HEK293 (cell line): Measurements from ENCODE around the gene LCN6.
A peak's percentile ranks its signal among the peaks of the same experiment; 100 is the strongest.

Source experiments
- BCL11A ChIP-seq: fragments of 450-650 bp; formaldehyde crosslinking; IDR thresholded peaks from 2 replicates; pipeline ENCODE4 v1.5.1; 2016; ENCODE audit warnings: low read depth, missing biosample characterization, missing genetic modification characterization
- GLI2 ChIP-seq: fragments of 450-650 bp; formaldehyde crosslinking; IDR thresholded peaks from 2 replicates; pipeline ENCODE4; 2017; ENCODE audit warnings: missing biosample characterization, missing genetic modification characterization, low read depth, borderline replicate concordance
- KLF16 ChIP-seq: fragments of 450-650 bp; formaldehyde crosslinking; IDR thresholded peaks from 2 replicates; pipeline ENCODE4 v1.5.1; 2017; ENCODE audit warnings: missing biosample characterization, missing genetic modification characterization
- PRDM1 ChIP-seq: fragments of 450-650 bp; formaldehyde crosslinking; IDR thresholded peaks from 2 replicates; pipeline ENCODE4; 2016; ENCODE audit warnings: missing biosample characterization, missing genetic modification characterization
- RBAK ChIP-seq: fragments of 450-650 bp; formaldehyde crosslinking; IDR thresholded peaks from 2 replicates; pipeline ENCODE4 v1.5.1; 2016; ENCODE audit warnings: missing biosample characterization, missing genetic modification characterization
- SP7 ChIP-seq: fragments of 450-650 bp; formaldehyde crosslinking; IDR thresholded peaks from 2 replicates; pipeline ENCODE4 v1.5.1; 2016; ENCODE audit warnings: missing biosample characterization, missing genetic modification characterization
- WT1 ChIP-seq: fragments of 450-650 bp; formaldehyde crosslinking; IDR thresholded peaks from 2 replicates; pipeline ENCODE4 v1.5.1; 2016; ENCODE audit warnings: missing biosample characterization, missing genetic modification characterization
- ZBTB48 ChIP-seq: fragments of 450-650 bp; formaldehyde crosslinking; IDR thresholded peaks from 2 replicates; pipeline ENCODE4 v1.5.1; 2016; ENCODE audit warnings: missing biosample characterization, missing genetic modification characterization
- ZFP37 ChIP-seq: fragments of 450-650 bp; formaldehyde crosslinking; IDR thresholded peaks from 2 replicates; pipeline ENCODE4 v1.5.1; 2016; ENCODE audit warnings: missing biosample characterization, missing genetic modification characterization
- ZIC2 ChIP-seq: fragments of 450-650 bp; formaldehyde crosslinking; IDR thresholded peaks from 2 replicates; pipeline ENCODE4 v1.5.1; 2016; ENCODE audit warnings: missing biosample characterization, missing genetic modification characterization
- ZNF10 ChIP-seq: fragments of 450-650 bp; formaldehyde crosslinking; IDR thresholded peaks from 2 replicates; pipeline ENCODE4 v1.5.1; 2017; ENCODE audit warnings: missing biosample characterization, missing genetic modification characterization
- ZNF112 ChIP-seq: fragments of 450-650 bp; formaldehyde crosslinking; IDR thresholded peaks from 2 replicates; pipeline ENCODE4 v1.5.0; 2017; ENCODE audit warnings: missing biosample characterization, missing genetic modification characterization
- ZNF132 ChIP-seq: fragments of 450-650 bp; formaldehyde crosslinking; IDR thresholded peaks from 2 replicates; pipeline ENCODE4 v1.5.1; 2017; ENCODE audit warnings: missing biosample characterization, missing genetic modification characterization, borderline replicate concordance
- ZNF16 ChIP-seq: fragments of 450-650 bp; formaldehyde crosslinking; IDR thresholded peaks from 2 replicates; pipeline ENCODE4 v1.5.1; 2016; ENCODE audit warnings: low read depth, missing biosample characterization, missing genetic modification characterization
- ZNF174 ChIP-seq: fragments of 450-650 bp; formaldehyde crosslinking; IDR thresholded peaks from 2 replicates; pipeline ENCODE4 v1.5.0; 2017; ENCODE audit warnings: missing biosample characterization, mild to moderate bottlenecking, missing genetic modification characterization
- ZNF24 ChIP-seq: fragments of 450-650 bp; formaldehyde crosslinking; IDR thresholded peaks from 2 replicates; pipeline ENCODE4 v1.5.1; 2016; ENCODE audit warnings: missing biosample characterization, missing genetic modification characterization
- ZNF248 ChIP-seq: fragments of 450-650 bp; formaldehyde crosslinking; IDR thresholded peaks from 2 replicates; pipeline ENCODE4 v1.5.1; 2017; ENCODE audit warnings: missing biosample characterization, missing genetic modification characterization
- ZNF292 ChIP-seq: fragments of 450-650 bp; formaldehyde crosslinking; IDR thresholded peaks from 2 replicates; pipeline ENCODE4 v1.5.1; 2016; ENCODE audit warnings: low read depth, missing biosample characterization, missing genetic modification characterization, borderline replicate concordance
- ZNF324 ChIP-seq: fragments of 450-650 bp; formaldehyde crosslinking; IDR thresholded peaks from 2 replicates; pipeline ENCODE4 v1.5.1; 2016; ENCODE audit warnings: missing biosample characterization, missing genetic modification characterization
- ZNF341 ChIP-seq: fragments of 450-650 bp; formaldehyde crosslinking; IDR thresholded peaks from 2 replicates; pipeline ENCODE4; 2016; ENCODE audit warnings: low read depth, missing biosample characterization, missing genetic modification characterization
- ZNF350 ChIP-seq: fragments of 450-650 bp; formaldehyde crosslinking; IDR thresholded peaks from 2 replicates; pipeline ENCODE4 v1.5.0; 2017; ENCODE audit warnings: missing biosample characterization, mild to moderate bottlenecking, missing genetic modification characterization
- ZNF404 ChIP-seq: fragments of 450-650 bp; formaldehyde crosslinking; IDR thresholded peaks from 2 replicates; pipeline ENCODE4 v1.5.1; 2017; ENCODE audit warnings: missing biosample characterization, missing genetic modification characterization
- ZNF473 ChIP-seq: fragments of 450-650 bp; formaldehyde crosslinking; IDR thresholded peaks from 2 replicates; pipeline ENCODE4 v1.5.1; 2017; ENCODE audit warnings: missing biosample characterization, missing genetic modification characterization
- ZNF555 ChIP-seq: fragments of 450-650 bp; formaldehyde crosslinking; conservative IDR thresholded peaks from 2 replicates; pipeline ENCODE4 v1.5.1; 2017; ENCODE audit warnings: missing biosample characterization, mild to moderate bottlenecking, missing genetic modification characterization, inconsistent platforms
- ZNF560 ChIP-seq: fragments of 450-650 bp; formaldehyde crosslinking; IDR thresholded peaks from 2 replicates; pipeline ENCODE4 v1.5.1; 2017; ENCODE audit warnings: missing biosample characterization, missing genetic modification characterization, borderline replicate concordance
- ZNF664 ChIP-seq: fragments of 450-650 bp; formaldehyde crosslinking; IDR thresholded peaks from 2 replicates; pipeline ENCODE4 v1.5.1; 2016; ENCODE audit warnings: missing biosample characterization, missing genetic modification characterization
- ZNF707 ChIP-seq: fragments of 450-650 bp; formaldehyde crosslinking; IDR thresholded peaks from 2 replicates; pipeline ENCODE4 v1.5.1; 2016; ENCODE audit warnings: missing biosample characterization, missing genetic modification characterization
- ZNF768 ChIP-seq: fragments of 450-650 bp; formaldehyde crosslinking; IDR thresholded peaks from 2 replicates; pipeline ENCODE4 v1.5.1; 2018; ENCODE audit warnings: missing biosample characterization, mild to moderate bottlenecking, missing genetic modification characterization
- ZNF776 ChIP-seq: fragments of 450-650 bp; formaldehyde crosslinking; IDR thresholded peaks from 2 replicates; pipeline ENCODE4 v1.5.0; 2017; ENCODE audit warnings: missing biosample characterization, missing genetic modification characterization, borderline replicate concordance
- ZNF830 ChIP-seq: fragments of 450-650 bp; IDR thresholded peaks from 2 replicates; pipeline ENCODE4 v1.5.0; 2018; ENCODE audit warnings: missing biosample characterization, missing genetic modification characterization, low read depth, mild to moderate bottlenecking, moderate library complexity
- ZNF837 ChIP-seq: fragments of 450-650 bp; formaldehyde crosslinking; IDR thresholded peaks from 2 replicates; pipeline ENCODE4 v1.5.1; 2016; ENCODE audit warnings: missing biosample characterization, missing genetic modification characterization
- TF ChIP-seq, protein P1 (sequence below): fragments of 450-650 bp; formaldehyde crosslinking; IDR thresholded peaks from 2 replicates; pipeline ENCODE4 v1.5.1; 2016; ENCODE audit warnings: missing biosample characterization, missing genetic modification characterization
- TF ChIP-seq, protein P2 (sequence below): fragments of 450-650 bp; formaldehyde crosslinking; IDR thresholded peaks from 2 replicates; pipeline ENCODE4 v1.5.1; 2016; ENCODE audit warnings: missing biosample characterization, missing genetic modification characterization
- TF ChIP-seq, protein P3 (sequence below): fragments of 450-650 bp; formaldehyde crosslinking; IDR thresholded peaks from 2 replicates; pipeline ENCODE4 v1.5.1; 2016; ENCODE audit warnings: missing biosample characterization, missing genetic modification characterization
- TF ChIP-seq, protein P4 (sequence below): fragments of 450-650 bp; formaldehyde crosslinking; optimal IDR thresholded peaks from 2 replicates; pipeline ENCODE3; 2016; ENCODE audit warnings: missing biosample characterization, mild to moderate bottlenecking, missing genetic modification characterization
- TF ChIP-seq, protein P5 (sequence below): fragments of 450-650 bp; formaldehyde crosslinking; IDR thresholded peaks from 2 replicates; pipeline ENCODE4 v1.5.1; 2016; ENCODE audit warnings: missing biosample characterization, missing genetic modification characterization

The LCN6 gene

DNA sequence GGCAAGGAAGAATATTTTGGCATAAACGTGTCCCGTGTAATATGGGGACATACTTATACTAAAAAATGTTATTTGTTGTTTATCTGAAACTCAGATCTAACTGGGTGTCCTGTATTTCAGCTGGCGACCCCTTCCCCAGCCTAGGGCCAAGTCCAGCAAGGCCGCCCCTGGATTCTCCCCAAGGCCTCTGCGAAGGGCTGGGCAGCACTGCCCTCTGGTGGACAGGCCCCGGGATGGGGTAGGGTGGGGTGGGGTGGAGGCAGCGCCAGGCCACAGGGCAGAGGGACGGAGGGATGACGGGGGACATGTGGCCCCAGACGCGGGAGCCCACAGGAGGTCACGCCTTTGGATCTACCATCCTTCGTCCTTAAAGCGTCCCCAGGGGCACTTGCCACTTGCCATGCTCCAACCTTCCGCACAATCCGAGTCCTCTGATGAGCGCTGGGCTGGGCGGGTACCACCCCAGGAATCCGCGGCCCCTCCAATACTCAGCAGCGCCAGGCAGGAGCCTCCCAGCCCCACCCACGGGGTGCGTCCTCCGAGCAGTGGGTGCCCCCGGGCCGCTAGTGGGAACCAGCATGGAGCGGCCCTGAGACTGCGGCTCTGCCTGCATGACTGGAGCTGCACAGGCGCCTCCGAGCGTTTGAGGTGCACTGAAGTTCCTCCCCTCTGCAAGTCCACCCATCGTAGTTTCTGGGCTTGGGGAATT, 54.0 kb downstream of the LCN6 start (continued):
- TF ChIP-seq, protein P1, sequence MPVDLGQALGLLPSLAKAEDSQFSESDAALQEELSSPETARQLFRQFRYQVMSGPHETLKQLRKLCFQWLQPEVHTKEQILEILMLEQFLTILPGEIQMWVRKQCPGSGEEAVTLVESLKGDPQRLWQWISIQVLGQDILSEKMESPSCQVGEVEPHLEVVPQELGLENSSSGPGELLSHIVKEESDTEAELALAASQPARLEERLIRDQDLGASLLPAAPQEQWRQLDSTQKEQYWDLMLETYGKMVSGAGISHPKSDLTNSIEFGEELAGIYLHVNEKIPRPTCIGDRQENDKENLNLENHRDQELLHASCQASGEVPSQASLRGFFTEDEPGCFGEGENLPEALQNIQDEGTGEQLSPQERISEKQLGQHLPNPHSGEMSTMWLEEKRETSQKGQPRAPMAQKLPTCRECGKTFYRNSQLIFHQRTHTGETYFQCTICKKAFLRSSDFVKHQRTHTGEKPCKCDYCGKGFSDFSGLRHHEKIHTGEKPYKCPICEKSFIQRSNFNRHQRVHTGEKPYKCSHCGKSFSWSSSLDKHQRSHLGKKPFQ (tag by site-specific recombination), result no peak
- TF ChIP-seq, protein P2, sequence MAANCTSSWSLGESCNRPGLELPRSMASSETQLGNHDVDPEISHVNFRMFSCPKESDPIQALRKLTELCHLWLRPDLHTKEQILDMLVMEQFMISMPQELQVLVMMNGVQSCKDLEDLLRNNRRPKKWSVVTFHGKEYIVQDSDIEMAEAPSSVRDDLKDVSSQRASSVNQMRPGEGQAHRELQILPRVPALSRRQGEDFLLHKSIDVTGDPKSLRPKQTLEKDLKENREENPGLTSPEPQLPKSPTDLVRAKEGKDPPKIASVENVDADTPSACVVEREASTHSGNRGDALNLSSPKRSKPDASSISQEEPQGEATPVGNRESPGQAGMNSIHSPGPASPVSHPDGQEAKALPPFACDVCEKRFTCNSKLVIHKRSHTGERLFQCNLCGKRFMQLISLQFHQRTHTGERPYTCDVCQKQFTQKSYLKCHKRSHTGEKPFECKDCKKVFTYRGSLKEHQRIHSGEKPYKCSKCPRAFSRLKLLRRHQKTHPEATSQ (tag by site-specific recombination), result no peak
- no peak for TF ChIP-seq ZNF837
- TF ChIP-seq ZNF555 (tag by site-specific recombination), result no peak
- no peak for TF ChIP-seq ZNF768 (tag by site-specific recombination)
- no peak for TF ChIP-seq ZNF473 (tag by site-specific recombination)
- no peak for TF ChIP-seq ZNF24 (tag by site-specific recombination)
- no peak for TF ChIP-seq BCL11A (tag by site-specific recombination)
- no peak for TF ChIP-seq ZNF112 (tag by site-specific recombination)
- TF ChIP-seq ZNF248, result no peak
- no peak for TF ChIP-seq ZNF707
- no peak for TF ChIP-seq ZNF16 (tag by site-specific recombination)
- TF ChIP-seq ZNF776 (tag by site-specific recombination), result no peak
- TF ChIP-seq PRDM1 (tag by site-specific recombination), result no peak
- TF ChIP-seq ZNF404 (tag by site-specific recombination), result no peak
- TF ChIP-seq ZBTB48 (tag by site-specific recombination), result no peak
- TF ChIP-seq ZIC2 (tag by site-specific recombination), result peak; percentile 46; the same call in 1 of the 2 replicates
- no peak for TF ChIP-seq ZFP37 (tag by site-specific recombination)
- no peak for TF ChIP-seq SP7 (tag by site-specific recombination)
- no peak for TF ChIP-seq ZNF664 (tag by site-specific recombination)
- TF ChIP-seq GLI2 (tag by site-specific recombination), result no peak
- TF ChIP-seq ZNF174 (tag by site-specific recombination), result no peak
- no peak for TF ChIP-seq ZNF830 (tag by site-specific recombination)
- TF ChIP-seq ZNF350, result no peak
- no peak for TF ChIP-seq ZNF324 (tag by site-specific recombination)
- no peak for TF ChIP-seq RBAK (tag by site-specific recombination)
- TF ChIP-seq, protein P3, sequence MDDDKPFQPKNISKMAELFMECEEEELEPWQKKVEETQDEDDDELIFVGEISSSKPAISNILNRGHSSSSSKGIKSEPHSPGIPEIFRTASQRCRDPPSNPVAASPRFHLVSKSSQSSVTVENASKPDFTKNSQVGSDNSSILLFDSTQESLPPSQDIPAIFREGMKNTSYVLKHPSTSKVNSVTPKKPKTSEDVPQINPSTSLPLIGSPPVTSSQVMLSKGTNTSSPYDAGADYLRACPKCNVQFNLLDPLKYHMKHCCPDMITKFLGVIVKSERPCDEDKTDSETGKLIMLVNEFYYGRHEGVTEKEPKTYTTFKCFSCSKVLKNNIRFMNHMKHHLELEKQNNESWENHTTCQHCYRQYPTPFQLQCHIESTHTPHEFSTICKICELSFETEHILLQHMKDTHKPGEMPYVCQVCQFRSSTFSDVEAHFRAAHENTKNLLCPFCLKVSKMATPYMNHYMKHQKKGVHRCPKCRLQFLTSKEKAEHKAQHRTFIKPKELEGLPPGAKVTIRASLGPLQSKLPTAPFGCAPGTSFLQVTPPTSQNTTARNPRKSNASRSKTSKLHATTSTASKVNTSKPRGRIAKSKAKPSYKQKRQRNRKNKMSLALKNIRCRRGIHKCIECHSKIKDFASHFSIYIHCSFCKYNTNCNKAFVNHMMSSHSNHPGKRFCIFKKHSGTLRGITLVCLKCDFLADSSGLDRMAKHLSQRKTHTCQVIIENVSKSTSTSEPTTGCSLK (tag by site-specific recombination), result no peak
- TF ChIP-seq KLF16 (tag by site-specific recombination), result no peak
- TF ChIP-seq, protein P4, sequence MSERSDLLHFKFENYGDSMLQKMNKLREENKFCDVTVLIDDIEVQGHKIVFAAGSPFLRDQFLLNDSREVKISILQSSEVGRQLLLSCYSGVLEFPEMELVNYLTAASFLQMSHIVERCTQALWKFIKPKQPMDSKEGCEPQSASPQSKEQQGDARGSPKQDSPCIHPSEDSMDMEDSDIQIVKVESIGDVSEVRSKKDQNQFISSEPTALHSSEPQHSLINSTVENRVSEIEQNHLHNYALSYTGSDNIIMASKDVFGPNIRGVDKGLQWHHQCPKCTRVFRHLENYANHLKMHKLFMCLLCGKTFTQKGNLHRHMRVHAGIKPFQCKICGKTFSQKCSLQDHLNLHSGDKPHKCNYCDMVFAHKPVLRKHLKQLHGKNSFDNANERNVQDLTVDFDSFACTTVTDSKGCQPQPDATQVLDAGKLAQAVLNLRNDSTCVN (tag by site-specific recombination), result peak; percentile 6
- no peak for TF ChIP-seq ZNF560 (tag by site-specific recombination)
- TF ChIP-seq ZNF10 (tag by site-specific recombination), result no peak
- no peak for TF ChIP-seq ZNF292 (tag by site-specific recombination)
- TF ChIP-seq ZNF132, result no peak
- no peak for TF ChIP-seq ZNF341
- TF ChIP-seq, protein P5, sequence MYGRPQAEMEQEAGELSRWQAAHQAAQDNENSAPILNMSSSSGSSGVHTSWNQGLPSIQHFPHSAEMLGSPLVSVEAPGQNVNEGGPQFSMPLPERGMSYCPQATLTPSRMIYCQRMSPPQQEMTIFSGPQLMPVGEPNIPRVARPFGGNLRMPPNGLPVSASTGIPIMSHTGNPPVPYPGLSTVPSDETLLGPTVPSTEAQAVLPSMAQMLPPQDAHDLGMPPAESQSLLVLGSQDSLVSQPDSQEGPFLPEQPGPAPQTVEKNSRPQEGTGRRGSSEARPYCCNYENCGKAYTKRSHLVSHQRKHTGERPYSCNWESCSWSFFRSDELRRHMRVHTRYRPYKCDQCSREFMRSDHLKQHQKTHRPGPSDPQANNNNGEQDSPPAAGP (tag by site-specific recombination), result peak; percentile 56; the same call in 1 of the 2 replicates
- TF ChIP-seq WT1 (tag by site-specific recombination), result no peak
